Esophagus muscularis mucosa (tissue), 4 donors: ENCODE measurements around the gene MAGI2. TPM values are rescaled to one million over a fixed set of nuclear protein-coding genes. Genes with fewer than 3 reads are reported as not detected.

Source experiments
- DNase-seq: peaks from one replicate; pipeline ENCODE4 v3.0.0-alpha.2; 2017; ENCODE audit errors: extremely low spot score
- H3K27ac ChIP-seq, 4 donors: fragments of 200-600 bp; sonication (generic); replicated peaks in 1 of 4; 1 replicate in 3 of 4; 2 replicates in 1 of 4; pipeline ENCODE4 v1.5.1; 2016 to 2019; ENCODE audit warnings: mild to moderate bottlenecking in 1 of 4
- H3K27me3 ChIP-seq, 4 donors: fragments of 200-600 bp; sonication (generic); one replicate each; pipeline versions ENCODE4 v1.5.1 to v1.6.0; 2016 to 2019
- H3K36me3 ChIP-seq, 4 donors: fragments of 200-600 bp; sonication (generic); one replicate each; pipeline ENCODE4 v1.5.1; 2016 to 2019
- H3K4me1 ChIP-seq, 4 donors: fragments of 200-600 bp; sonication (generic); one replicate each; pipeline ENCODE4 v1.5.1; 2016 to 2019
- H3K4me3 ChIP-seq, 4 donors: fragments of 200-600 bp; sonication (generic); 1 replicate in 2 of 4; 2 replicates in 2 of 4; pipeline ENCODE4 v1.5.1; 2016 to 2019; ENCODE audit warnings: mild to moderate bottlenecking in 4 of 4, moderate library complexity in 1 of 4
- H3K9me3 ChIP-seq, 4 donors: fragments of 200-600 bp; sonication (generic); 1 replicate in 3 of 4; 2 replicates in 1 of 4; pipeline ENCODE4 v1.5.1; 2016 to 2019
- EP300 ChIP-seq: sonication (generic); formaldehyde crosslinking; IDR thresholded peaks from one replicate; pipeline ENCODE4 v1.6.1; 2017; ENCODE audit warnings: antibody characterized with exemption
- POLR2A ChIP-seq: fragments of 450-650 bp; IDR thresholded peaks from one replicate; pipeline ENCODE4 v1.6.1; 2017; ENCODE audit warnings: antibody characterized with exemption, moderate library complexity, mild to moderate bottlenecking, low read depth
- POLR2AphosphoS5 ChIP-seq, 2 donors: sonication (generic); formaldehyde crosslinking; IDR thresholded peaks; one replicate each; pipeline ENCODE4 v1.6.1; 2017; ENCODE audit warnings: antibody characterized with exemption in 2 of 2
- WGBS: methylation state at CpG from one replicate; pipeline ENCODE4 v1.1.5; 2018; 5-methylcytosine and 5-hydroxymethylcytosine counted together
- intact Hi-C: fragments of 100-400 bp; cut with DNase I; formaldehyde crosslinking; loops from one replicate; pipeline ENCODE4 v1.15.1; 2023
- total RNA-seq, 4 donors: library from RNA; depleted of rRNA; stranded (reverse); fragments of >200 nt; gene quantifications; one replicate each; pipeline versions ENCODE4 v1.1.0 to v1.2.1, GENCODE V29; 2016
- TF ChIP-seq, protein P1 (sequence below), 3 experiments: fragments of 200-600 bp in 2 of 3; fragments of 450-650 bp in 1 of 3; sonication (generic) in 2 of 3; IDR thresholded peaks; one replicate each; pipeline ENCODE4 v1.5.1; 2017 to 2019; ENCODE audit warnings: antibody characterized with exemption in 3 of 3, mild to moderate bottlenecking in 2 of 3, moderate library complexity in 1 of 3

MAGI2 gene
- total RNA-seq, 4 donors from 2014 or later = 14.4 to 22.3 (median 21.2) TPM

DNA sequence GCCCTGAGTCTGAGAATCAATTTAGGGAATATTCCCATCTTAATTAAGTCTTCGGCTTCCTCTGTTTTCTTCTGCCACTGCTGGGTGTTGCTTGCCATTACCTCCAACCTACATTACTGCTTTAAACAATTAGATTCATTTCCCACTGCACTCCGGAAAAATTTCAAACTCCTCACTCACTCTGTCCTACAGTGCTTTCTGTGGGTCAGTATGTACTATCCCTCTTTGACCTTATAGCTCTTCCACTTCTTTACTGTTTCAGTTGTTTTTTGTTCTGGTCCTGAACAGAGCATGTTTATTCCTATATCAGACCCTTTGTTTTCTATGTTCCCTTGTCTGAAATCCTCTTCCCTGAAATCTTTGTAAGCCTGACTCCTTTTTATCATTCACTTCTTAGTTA, 160.6 kb downstream of the MAGI2 start:
- TF ChIP-seq POLR2AphosphoS5 (IDR thresholded peaks at IDR 0.05) (no peak), EP300 (no peak), POLR2A (no peak)
- TF ChIP-seq, protein P1, sequence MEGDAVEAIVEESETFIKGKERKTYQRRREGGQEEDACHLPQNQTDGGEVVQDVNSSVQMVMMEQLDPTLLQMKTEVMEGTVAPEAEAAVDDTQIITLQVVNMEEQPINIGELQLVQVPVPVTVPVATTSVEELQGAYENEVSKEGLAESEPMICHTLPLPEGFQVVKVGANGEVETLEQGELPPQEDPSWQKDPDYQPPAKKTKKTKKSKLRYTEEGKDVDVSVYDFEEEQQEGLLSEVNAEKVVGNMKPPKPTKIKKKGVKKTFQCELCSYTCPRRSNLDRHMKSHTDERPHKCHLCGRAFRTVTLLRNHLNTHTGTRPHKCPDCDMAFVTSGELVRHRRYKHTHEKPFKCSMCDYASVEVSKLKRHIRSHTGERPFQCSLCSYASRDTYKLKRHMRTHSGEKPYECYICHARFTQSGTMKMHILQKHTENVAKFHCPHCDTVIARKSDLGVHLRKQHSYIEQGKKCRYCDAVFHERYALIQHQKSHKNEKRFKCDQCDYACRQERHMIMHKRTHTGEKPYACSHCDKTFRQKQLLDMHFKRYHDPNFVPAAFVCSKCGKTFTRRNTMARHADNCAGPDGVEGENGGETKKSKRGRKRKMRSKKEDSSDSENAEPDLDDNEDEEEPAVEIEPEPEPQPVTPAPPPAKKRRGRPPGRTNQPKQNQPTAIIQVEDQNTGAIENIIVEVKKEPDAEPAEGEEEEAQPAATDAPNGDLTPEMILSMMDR (IDR thresholded peaks at IDR 0.05) = no peak
- Histone ChIP-seq H3K4me1 (no peaks in the 10 kb centered on the region), H3K4me3 (no peak overlapping the region), H3K27ac (no peak overlapping the region), H3K9me3 (no peaks in the 10 kb centered on the region), H3K36me3 (no peaks in the 10 kb centered on the region), H3K27me3 (no peaks in the 10 kb centered on the region)
- intact Hi-C loops = no loop called here
- 96% methylated on average over 2 of the region's 2 CpGs for WGBS
- DNase-seq = no peak

DNA sequence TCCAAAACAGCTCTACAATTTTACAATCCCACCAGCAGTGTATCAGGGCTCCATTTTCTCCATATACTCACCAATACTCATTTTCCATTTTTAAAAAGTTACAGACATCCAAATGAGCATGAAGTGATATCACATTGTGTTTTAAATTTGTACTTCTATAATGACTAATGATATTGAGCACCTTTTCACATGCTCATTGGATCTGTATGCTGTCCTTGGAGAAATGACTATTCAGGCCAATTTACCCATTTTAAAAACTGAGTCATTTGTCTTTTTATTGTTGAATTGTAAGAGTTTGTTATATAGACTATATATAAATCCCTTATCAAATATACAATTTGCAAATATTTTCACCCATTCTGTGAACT, 162.0 kb downstream of the MAGI2 start:
- no peaks in the 10 kb centered on the region for H3K36me3 ChIP-seq
- H3K9me3 ChIP-seq = no peaks in the 10 kb centered on the region
- intact Hi-C loops = no loop called here
- no peak overlapping the region for H3K4me3 ChIP-seq
- no peaks in the 10 kb centered on the region for H3K27me3 ChIP-seq
- DNase-seq = no peak
- H3K27ac ChIP-seq = no peak overlapping the region
- no peaks in the 10 kb centered on the region for H3K4me1 ChIP-seq
- TF ChIP-seq EP300 = no peak

DNA sequence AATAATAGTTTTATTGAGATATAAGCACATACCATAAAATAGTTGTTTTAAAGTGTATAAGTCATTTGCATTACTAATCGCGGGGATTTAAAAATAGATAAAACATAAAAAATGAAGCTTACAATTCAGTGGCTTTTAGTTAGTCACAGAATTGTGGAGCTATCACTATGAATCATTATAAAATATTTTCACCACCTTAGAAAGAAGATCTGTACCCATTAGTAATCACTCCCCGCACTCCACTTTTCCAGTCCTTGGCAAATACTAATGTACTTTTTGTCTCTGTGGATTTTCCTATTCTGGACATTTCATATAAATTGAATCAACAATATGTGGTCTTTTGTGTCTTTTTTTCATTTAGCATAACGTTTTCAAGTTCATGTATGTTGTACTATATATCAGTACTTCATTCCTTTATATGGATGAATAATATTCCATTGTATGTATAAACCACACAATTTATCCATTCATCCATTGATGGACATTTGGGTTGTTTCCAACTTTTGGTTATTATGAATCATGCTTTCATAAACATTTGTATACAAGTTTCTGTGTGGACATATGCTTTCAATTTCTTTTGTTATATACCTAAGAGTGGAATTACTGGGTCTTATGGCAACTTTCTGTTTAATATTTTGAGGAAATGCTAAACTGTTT, 162.5 kb downstream of the MAGI2 start:
- no peak overlapping the region for H3K27ac ChIP-seq
- no peaks in the 10 kb centered on the region for H3K27me3 ChIP-seq
- H3K36me3 ChIP-seq = no peaks in the 10 kb centered on the region
- no peaks in the 10 kb centered on the region for H3K4me1 ChIP-seq
- 88% methylated on average over 4 of the region's 4 CpGs for WGBS
- intact Hi-C loops = no loop called here
- H3K4me3 ChIP-seq = no peak overlapping the region
- DNase-seq = no peak
- H3K9me3 ChIP-seq = no peaks in the 10 kb centered on the region
- TF ChIP-seq POLR2AphosphoS5 (IDR thresholded peaks at IDR 0.05) = no peak
- TF ChIP-seq, protein P1 (IDR thresholded peaks at IDR 0.05) = no peak
- no peak for TF ChIP-seq POLR2A
- no peak for TF ChIP-seq EP300

DNA sequence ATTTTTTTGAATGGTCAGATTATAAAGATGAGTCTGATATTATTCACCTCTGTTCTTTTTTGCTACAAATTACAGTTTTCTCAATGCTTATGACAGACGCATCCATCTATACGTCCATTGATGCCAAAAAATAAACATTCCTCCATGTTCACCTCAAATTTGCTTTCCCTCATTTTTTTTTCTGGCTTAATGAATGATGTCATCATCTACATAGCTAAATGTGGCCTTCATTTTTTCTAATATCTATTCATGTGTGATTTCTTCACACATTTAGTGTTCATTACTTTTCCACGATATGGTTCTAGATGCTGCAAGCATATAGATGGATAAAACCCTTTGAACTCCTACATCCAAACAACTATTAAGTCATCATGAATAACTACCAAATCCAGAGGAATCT, 163.1 kb downstream of the MAGI2 start:
- intact Hi-C loops = no loop called here
- WGBS = 87% methylated on average over 3 of the region's 3 CpGs

DNA sequence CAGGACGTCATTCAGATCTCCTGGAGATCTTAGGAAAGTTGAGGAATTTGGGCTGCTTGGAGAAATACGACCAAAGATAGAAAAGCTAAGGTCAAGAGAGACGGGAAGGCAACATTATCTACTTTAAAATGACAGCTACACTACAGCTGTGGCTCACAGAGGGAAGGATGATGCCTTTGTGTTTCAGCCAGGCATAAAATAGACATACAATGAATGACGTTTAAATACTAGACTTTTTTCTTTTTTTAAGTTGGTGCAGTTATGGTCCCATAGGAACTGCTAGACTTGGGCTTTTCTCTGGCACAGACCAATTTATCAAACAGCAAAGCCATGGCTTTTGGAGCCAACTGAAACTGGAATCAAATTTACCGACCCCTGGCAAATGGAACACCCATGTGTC, 164.8 kb downstream of the MAGI2 start:
- Histone ChIP-seq H3K9me3 (no peaks in the 10 kb centered on the region), H3K36me3 (no peaks in the 10 kb centered on the region), H3K4me3 (no peak overlapping the region), H3K27ac (no peak overlapping the region), H3K27me3 (no peaks in the 10 kb centered on the region), H3K4me1 (no peaks in the 10 kb centered on the region)
- WGBS = 68% methylated on average over 5 of the region's 5 CpGs
- TF ChIP-seq POLR2A = no peak
- no peak for TF ChIP-seq EP300
- no peak for TF ChIP-seq POLR2AphosphoS5 (IDR thresholded peaks at IDR 0.05)
- TF ChIP-seq, protein P1 (IDR thresholded peaks at IDR 0.05) = no peak
- intact Hi-C loops = no loop called here
- no peak for DNase-seq

More for the DNA sequence above, 163.1 kb downstream of the MAGI2 start:
- Histone ChIP-seq H3K4me1 (no peaks in the 10 kb centered on the region), H3K36me3 (no peaks in the 10 kb centered on the region), H3K27me3 (no peaks in the 10 kb centered on the region), H3K27ac (no peak overlapping the region), H3K9me3 (no peaks in the 10 kb centered on the region), H3K4me3 (no peak overlapping the region)
- TF ChIP-seq POLR2AphosphoS5 (IDR thresholded peaks at IDR 0.05) (no peak), EP300 (no peak), POLR2A (no peak)
- no peak for DNase-seq

DNA sequence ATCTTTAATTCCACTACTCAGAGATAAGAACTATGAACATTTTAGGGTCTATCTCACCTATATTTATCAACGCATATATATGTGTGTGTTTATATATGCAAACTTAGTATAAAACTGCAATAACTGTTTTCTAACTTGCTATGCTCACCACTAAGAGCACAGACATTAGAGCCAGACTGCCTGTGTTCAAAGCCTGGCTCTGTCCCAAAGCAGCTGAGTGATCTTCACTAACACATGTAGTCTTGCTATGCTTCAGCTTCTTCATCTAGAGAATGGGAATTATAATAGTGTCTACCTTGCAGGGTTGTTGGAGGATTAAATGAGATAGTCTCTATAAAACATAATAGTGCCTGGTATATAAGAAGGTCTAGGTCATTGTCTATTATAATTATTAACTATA, 165.5 kb downstream of the MAGI2 start:
- no peak for DNase-seq

More for the DNA sequence above, 165.5 kb downstream of the MAGI2 start:
- no peaks in the 10 kb centered on the region for H3K27me3 ChIP-seq
- TF ChIP-seq POLR2A = no peak
- TF ChIP-seq EP300 = no peak
- TF ChIP-seq POLR2AphosphoS5 (IDR thresholded peaks at IDR 0.05) = no peak
- TF ChIP-seq, protein P1 (IDR thresholded peaks at IDR 0.05) = no peak
- 88% methylated on average over 1 of the region's 1 CpG for WGBS
- H3K36me3 ChIP-seq = no peaks in the 10 kb centered on the region
- no peak overlapping the region for H3K27ac ChIP-seq
- H3K9me3 ChIP-seq = no peaks in the 10 kb centered on the region
- H3K4me1 ChIP-seq = peaks cover 0 to 6% (median 4%) of the 10 kb centered on the region in 4 donors
- no peak overlapping the region for H3K4me3 ChIP-seq
- intact Hi-C loops = no loop called here
